GM21367 (cell line): ENCODE data around the gene AIDA.

Source experiments
- ATAC-seq: cut with Tn5 transposase; IDR thresholded peaks from one replicate; pipeline ENCODE4 v1.9.1; 2021; ENCODE audit not compliant: unreplicated experiment

AIDA gene

GRCh38 chr1:222652676-222653075, 59.6 kb downstream of the AIDA start:
- ATAC-seq: no peak

- no peak for ATAC-seq
These were observed 67.7 kb downstream of the AIDA start for GRCh38 chr1:222644636-222644980.

- ATAC-seq: peak; percentile 95
These were observed 68.2 kb downstream of the AIDA start for GRCh38 chr1:222643938-222644635.

- ATAC-seq: no peak
These were observed 68.7 kb downstream of the AIDA start for GRCh38 chr1:222643606-222643937.

- no peak for ATAC-seq
These were observed 69.8 kb downstream of the AIDA start for GRCh38 chr1:222642468-222642867.

- no peak for ATAC-seq
These were observed 70.9 kb downstream of the AIDA start for GRCh38 chr1:222641269-222641948.

GRCh38 chr1:222634180-222635013, 77.9 kb downstream of the AIDA start:
- ATAC-seq: peak; percentile 78

GRCh38 chr1:222632749-222633148, 79.5 kb downstream of the AIDA start:
- no peak for ATAC-seq

- ATAC-seq: no peak
These were observed 80.6 kb downstream of the AIDA start for GRCh38 chr1:222631611-222632208.

- ATAC-seq: no peak
These were observed 82.3 kb downstream of the AIDA start for GRCh38 chr1:222629921-222630535.

- ATAC-seq: no peak
These were observed 85.1 kb downstream of the AIDA start for GRCh38 chr1:222627232-222627631.

- no peak for ATAC-seq
These were observed 88.1 kb downstream of the AIDA start for GRCh38 chr1:222624214-222624613.

- ATAC-seq: no peak
These were observed 88.8 kb downstream of the AIDA start for GRCh38 chr1:222623458-222623857.

- no peak for ATAC-seq
These were observed 89.5 kb downstream of the AIDA start for GRCh38 chr1:222622765-222623164.

GRCh38 chr1:222620566-222620965, 91.7 kb downstream of the AIDA start:
- ATAC-seq: no peak

GRCh38 chr1:222618880-222619596, 93.3 kb downstream of the AIDA start:
- ATAC-seq: no peak
